Endothelial cell (in vitro differentiated cells): Measurements from ENCODE around the gene SLC35E2B. TPM values are rescaled to one million over a fixed set of nuclear protein-coding genes. Genes with fewer than 3 reads are reported as not detected.
A peak's percentile ranks its signal among the peaks of the same experiment; 100 is the strongest.

ENCODE experiments used
- DNase-seq: peaks from one replicate; pipeline ENCODE4 v3.0.0; 2021; ENCODE audit warnings: low spot score
- H3K27ac Mint-ChIP-seq: one replicate; pipeline ENCODE4 v1.8.0; 2021; ENCODE audit warnings: mixed read lengths, inconsistent platforms; ENCODE audit not compliant: unreplicated experiment
- H3K27me3 Mint-ChIP-seq: one replicate; pipeline ENCODE4 v1.8.0; 2021; ENCODE audit warnings: mild to moderate bottlenecking, moderate library complexity, mixed read lengths, inconsistent platforms; ENCODE audit not compliant: unreplicated experiment
- H3K36me3 Mint-ChIP-seq: one replicate; pipeline ENCODE4 v1.8.0; 2021; ENCODE audit warnings: mild to moderate bottlenecking, low read depth, mixed read lengths, inconsistent platforms; ENCODE audit not compliant: unreplicated experiment
- H3K4me1 Mint-ChIP-seq: one replicate; pipeline ENCODE4 v1.8.0; 2021; ENCODE audit warnings: mild to moderate bottlenecking, mixed read lengths, inconsistent platforms; ENCODE audit not compliant: unreplicated experiment
- H3K4me3 Mint-ChIP-seq: one replicate; pipeline ENCODE4 v1.8.0; 2021; ENCODE audit warnings: mild to moderate bottlenecking, mixed read lengths, inconsistent platforms; ENCODE audit not compliant: unreplicated experiment
- H3K9me3 Mint-ChIP-seq: one replicate; pipeline ENCODE4 v1.8.0; 2021; ENCODE audit warnings: mixed read lengths, inconsistent platforms; ENCODE audit not compliant: unreplicated experiment
- CTCF ChIP-seq: fragments of 200-600 bp; sonication (generic); IDR thresholded peaks from one replicate; pipeline ENCODE4 v1.5.0; 2021; ENCODE audit warnings: antibody characterized with exemption; ENCODE audit not compliant: unreplicated experiment
- total RNA-seq: library from RNA; stranded (reverse); fragmentation: NEBNext Ultra II Directional; extraction: Animal tissue kit (Norgen Biotek cat#: 25700); gene quantifications from one replicate; pipeline ENCODE4 v1.2.1, GENCODE V29; 2021; ENCODE audit not compliant: unreplicated experiment

SLC35E2B gene
- total RNA-seq, 1 donor from 2014 or later = 140 TPM

DNA sequence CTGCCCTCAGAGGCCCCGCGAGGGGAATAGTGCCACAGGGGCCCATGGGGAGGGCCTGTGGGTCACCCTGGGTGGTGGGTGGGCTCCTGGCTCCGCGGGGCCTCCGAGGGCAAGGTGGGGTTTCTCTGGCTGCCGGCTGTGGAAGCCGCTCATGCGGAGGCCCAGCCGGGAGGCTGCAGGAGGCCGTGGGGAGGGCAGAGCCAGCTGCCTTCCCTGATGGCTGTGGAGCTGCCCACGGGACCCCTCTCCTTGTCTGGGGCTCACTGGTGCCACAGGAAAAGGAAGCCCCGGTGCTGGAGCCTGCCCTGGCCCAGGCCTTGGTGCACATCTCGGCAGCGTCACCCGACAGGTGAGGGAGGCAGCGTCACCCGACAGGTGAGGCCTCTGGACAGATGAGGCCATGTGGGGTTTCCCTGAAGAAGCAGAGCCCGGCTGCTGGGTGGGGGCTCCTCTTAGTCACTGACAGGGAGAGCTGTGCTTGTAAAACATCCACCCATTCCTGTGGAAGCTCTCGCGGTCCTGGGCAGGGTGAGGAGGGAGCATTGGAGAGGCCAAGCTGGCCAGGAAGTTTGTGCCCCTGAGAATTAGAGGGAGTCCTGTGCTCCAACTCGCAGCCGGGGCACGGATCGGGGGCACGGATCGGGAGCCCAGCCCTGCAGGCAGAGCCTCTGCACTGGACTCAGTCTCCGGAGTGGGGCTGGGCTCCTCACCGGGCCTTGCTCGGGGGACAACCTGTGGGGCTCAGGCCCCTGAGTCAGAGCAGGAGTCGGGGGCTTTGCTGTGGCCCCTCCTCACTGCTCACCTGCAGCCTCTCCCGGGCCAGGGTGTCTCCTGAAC lies 71.2 kb downstream of the SLC35E2B start:
- Mint-ChIP-seq H3K36me3 (peaks cover 13% of the 10 kb centered on the region), H3K9me3 (no peaks in the 10 kb centered on the region), H3K27me3 (peaks cover 8% of the 10 kb centered on the region), H3K27ac (no peak overlapping the region), H3K4me1 (peaks cover 10% of the 10 kb centered on the region), H3K4me3 (no peak overlapping the region)
- no peak for TF ChIP-seq CTCF
- no peak for DNase-seq

GRCh38 chr1:1620433-1621139 lies 72.0 kb downstream of the SLC35E2B start:
- Mint-ChIP-seq H3K4me1 (peaks cover 10% of the 10 kb centered on the region), H3K27ac (no peak overlapping the region), H3K36me3 (peaks cover 13% of the 10 kb centered on the region), H3K9me3 (no peaks in the 10 kb centered on the region), H3K27me3 (peaks cover 8% of the 10 kb centered on the region), H3K4me3 (no peak overlapping the region)
- no peak for DNase-seq
- no peak for TF ChIP-seq CTCF

DNA sequence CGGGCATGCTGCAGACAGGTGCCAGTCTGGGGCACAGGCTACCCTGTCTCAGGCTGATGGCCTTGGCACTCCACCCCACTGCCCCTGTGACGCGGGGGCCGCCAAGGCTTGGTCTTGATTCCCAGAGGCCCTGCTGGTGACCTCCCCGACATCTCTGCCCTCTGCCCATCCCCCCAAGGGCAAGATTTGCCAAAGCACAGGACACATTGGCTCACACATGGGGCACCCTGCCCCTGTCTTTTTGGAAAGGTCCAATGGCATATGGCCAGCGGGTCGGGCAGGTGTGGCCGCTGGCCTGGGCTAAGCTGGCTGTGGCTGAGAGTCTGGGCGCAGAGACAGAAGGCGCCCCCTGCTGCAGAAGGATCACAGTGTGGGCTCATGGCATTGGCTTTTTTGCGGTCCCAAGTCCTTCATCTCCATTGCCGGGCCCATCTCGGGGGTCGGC lies 72.7 kb downstream of the SLC35E2B start:
- Mint-ChIP-seq H3K4me1 (peaks cover 10% of the 10 kb centered on the region), H3K36me3 (peaks cover 13% of the 10 kb centered on the region), H3K9me3 (no peaks in the 10 kb centered on the region), H3K27me3 (peaks cover 9% of the 10 kb centered on the region), H3K27ac (no peak overlapping the region), H3K4me3 (no peak overlapping the region)
- no peak for TF ChIP-seq CTCF
- peak; percentile 54 for DNase-seq

DNA sequence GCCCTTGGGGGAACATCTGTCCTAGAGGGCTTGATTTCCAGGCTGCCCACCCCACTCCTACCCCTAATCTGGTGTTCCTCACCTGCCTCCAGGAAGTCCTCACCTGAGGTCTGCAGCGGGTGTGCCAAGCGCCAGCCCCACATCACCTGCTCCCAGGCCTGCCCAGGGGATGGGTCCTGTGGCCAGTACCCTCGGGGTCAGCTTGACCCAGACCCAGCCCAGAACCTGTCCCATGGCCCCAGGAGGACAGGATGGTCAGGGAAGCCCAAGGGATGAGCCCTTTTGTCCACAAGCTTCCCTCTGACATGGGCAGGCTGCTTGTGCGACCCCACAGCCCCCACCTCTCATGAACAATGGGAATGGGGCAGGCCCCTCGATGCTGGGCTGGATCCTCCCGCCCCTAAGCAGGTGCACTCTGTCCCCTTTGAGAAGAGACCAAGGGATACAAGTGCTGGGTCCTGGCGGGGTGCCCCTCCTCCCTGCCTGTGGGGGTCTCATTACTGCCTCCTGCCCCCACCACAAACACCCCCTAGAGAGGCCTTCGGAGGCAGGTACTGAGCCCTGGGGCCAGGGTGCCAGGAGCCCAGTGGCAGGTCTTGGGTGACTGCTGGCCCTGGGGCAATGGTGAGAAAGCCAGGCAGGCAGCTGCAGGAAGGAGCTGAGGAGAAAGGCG lies 74.1 kb downstream of the SLC35E2B start:
- Mint-ChIP-seq H3K4me1 (peaks cover 24% of the 10 kb centered on the region), H3K4me3 (no peak overlapping the region), H3K27me3 (peaks cover 18% of the 10 kb centered on the region), H3K27ac (no peak overlapping the region), H3K36me3 (peaks cover 17% of the 10 kb centered on the region), H3K9me3 (no peaks in the 10 kb centered on the region)
- DNase-seq = no peak
- TF ChIP-seq CTCF = no peak
